Keratinocyte (primary cell): ENCODE results near the gene NPM3.

Experiments used
- EZH2 ChIP-seq: IDR thresholded peaks from one replicate; pipeline ENCODE4 v1.6.1; 2012; ENCODE audit warnings: inconsistent platforms, mild to moderate bottlenecking, low read length, moderate library complexity
- TF ChIP-seq, protein P1 (sequence below), 3 experiments: IDR thresholded peaks in 1 of 3; conservative IDR thresholded peaks in 1 of 3; optimal IDR thresholded peaks in 1 of 3; 2 replicates in 2 of 3; 3 replicates in 1 of 3; pipeline versions ENCODE3 to v1.5.1; 2011; ENCODE audit warnings: low read length in 3 of 3, mild to moderate bottlenecking in 3 of 3, moderate library complexity in 2 of 3, control low read depth in 1 of 3, inconsistent platforms in 1 of 3; ENCODE audit not compliant: insufficient read depth in 2 of 3; ENCODE audit errors: extremely low read depth in 1 of 3

DNA sequence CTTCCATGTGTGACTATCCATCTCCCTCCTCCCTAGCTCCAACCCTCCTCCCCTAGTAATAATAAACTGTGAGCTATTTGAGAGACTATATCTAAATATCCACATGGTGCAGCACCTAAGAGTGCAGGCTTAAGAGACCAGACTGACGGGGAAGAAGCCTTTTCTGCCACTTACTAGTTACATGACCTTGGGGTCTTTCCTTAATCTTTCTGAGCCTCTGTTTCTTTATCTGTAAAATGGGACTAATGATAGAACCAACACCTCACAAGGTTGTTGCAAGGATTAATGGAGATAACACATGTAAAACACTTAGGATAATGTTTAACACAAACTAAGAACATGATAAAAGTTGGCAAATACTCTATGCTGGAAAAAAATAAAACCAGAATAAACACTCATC, 51.1 kb downstream of the NPM3 start:
- TF ChIP-seq, protein P1, sequence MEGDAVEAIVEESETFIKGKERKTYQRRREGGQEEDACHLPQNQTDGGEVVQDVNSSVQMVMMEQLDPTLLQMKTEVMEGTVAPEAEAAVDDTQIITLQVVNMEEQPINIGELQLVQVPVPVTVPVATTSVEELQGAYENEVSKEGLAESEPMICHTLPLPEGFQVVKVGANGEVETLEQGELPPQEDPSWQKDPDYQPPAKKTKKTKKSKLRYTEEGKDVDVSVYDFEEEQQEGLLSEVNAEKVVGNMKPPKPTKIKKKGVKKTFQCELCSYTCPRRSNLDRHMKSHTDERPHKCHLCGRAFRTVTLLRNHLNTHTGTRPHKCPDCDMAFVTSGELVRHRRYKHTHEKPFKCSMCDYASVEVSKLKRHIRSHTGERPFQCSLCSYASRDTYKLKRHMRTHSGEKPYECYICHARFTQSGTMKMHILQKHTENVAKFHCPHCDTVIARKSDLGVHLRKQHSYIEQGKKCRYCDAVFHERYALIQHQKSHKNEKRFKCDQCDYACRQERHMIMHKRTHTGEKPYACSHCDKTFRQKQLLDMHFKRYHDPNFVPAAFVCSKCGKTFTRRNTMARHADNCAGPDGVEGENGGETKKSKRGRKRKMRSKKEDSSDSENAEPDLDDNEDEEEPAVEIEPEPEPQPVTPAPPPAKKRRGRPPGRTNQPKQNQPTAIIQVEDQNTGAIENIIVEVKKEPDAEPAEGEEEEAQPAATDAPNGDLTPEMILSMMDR (optimal IDR thresholded peaks at IDR 0.05 in 1 of 3, IDR thresholded peaks at IDR 0.05 in 1 of 3, conservative IDR thresholded peaks at IDR 0.05 in 1 of 3; ENCODE audit: extremely low read depth in 1 of 3, insufficient read depth in 2 of 3, low read length in 3 of 3): no peak
- TF ChIP-seq EZH2: no peak
